HG02588 (cell line): ENCODE measurements around the gene STIMATE.

Experiments used
- ATAC-seq: cut with Tn5 transposase; IDR thresholded peaks from one replicate; pipeline ENCODE4 v1.9.1; 2021; ENCODE audit warnings: mild to moderate bottlenecking, moderate library complexity; ENCODE audit not compliant: unreplicated experiment

Gene STIMATE

DNA sequence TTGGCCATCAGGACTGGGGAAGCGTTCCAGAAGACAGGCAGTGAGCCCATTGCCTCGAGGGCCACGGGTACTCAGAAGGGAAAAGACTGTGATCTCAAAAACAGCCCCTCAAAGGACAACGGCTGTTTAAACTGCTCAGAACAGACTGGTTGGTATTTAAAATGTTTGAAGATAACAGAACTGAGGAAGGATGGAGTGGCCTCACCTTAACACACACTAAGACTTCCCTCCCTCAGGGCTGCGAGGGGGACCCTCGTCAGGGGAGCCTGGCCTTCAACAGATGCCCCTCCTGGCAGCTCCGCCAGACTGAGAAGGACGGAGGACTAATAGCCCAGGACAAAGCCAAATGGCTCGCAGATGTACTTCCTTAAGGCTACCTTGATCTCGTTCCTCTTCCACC lies 2.6 kb downstream of the STIMATE start:
- ATAC-seq, result no peak

DNA sequence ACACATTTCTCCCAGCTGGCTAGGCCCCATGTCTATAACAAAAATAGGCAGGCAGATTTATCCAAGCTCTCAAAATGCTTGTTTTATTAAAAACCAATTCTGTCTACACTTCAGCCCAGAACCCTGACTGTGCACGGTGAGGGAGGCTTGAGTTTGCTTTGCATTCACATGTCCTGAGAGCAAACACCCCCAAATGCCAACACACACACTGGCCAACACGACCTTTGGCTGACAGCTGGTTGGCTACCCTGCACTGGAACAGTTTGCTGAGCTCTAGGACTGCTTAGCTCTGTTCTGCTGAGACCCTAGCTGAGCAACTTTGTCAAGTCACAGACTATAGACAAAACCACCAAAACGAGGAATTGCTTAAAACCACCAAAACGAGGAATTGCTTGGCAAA lies 3.6 kb downstream of the STIMATE start:
- no peak for ATAC-seq

DNA sequence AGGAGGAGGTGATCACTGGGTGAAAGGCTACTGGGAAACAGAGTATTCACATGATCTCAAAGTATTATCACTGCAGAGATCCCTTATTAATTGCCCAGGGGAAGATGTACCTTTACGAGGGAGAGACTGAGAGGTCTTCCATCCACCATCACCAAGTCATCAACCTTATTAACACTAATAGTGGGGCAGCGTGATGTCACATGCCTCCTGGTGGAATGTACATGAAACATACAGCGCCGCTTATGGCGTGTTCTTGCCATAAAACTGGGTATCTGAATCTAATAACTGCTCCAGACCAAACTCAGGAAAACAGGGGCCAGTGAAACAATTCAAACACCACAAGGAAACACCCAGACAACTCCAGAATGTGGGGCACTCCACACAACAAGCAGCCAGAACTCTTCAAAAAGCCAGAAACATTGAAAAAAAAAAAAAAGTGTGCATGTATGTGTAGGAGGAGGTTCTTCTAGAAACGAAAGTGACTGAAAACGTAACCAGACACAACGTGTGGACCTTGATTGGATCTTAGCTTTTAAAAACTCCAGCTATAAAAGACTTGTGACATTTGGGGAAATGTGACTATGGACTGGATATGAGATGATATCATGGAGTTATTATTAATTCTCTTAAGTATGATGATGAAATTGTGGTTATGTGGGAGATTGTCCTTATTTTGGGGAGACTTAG lies 4.6 kb downstream of the STIMATE start:
- ATAC-seq, result no peak

- ATAC-seq, result no peak
Measured at GRCh38 chr3:52892290-52892624, 5.1 kb downstream of the STIMATE start.

DNA sequence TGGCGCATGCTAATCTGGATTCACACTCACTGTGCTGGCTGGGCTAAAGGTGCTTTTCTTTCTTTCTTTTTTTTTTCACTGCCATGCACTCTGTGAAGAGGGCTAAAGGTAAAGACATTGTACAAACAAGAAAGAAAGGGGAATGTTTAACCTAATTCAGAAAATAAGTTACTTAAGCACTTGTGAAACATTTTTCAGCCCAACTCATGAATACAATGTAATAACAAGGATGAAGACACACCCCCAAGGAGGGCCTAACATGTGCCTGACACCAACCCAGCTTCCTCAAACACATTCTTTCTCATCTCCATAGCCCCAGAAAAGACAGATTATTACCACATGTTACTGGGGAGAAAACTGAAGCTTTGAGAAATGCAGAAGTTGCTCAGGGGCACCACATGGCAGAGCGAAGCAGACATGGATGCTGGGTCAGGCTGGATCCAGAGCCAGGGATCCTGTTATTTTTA lies 5.7 kb downstream of the STIMATE start:
- no peak for ATAC-seq

- no peak for ATAC-seq
Measured at GRCh38 chr3:52891164-52891563, 6.2 kb downstream of the STIMATE start.

GRCh38 chr3:52890735-52891134 lies 6.6 kb downstream of the STIMATE start:
- no peak for ATAC-seq

DNA sequence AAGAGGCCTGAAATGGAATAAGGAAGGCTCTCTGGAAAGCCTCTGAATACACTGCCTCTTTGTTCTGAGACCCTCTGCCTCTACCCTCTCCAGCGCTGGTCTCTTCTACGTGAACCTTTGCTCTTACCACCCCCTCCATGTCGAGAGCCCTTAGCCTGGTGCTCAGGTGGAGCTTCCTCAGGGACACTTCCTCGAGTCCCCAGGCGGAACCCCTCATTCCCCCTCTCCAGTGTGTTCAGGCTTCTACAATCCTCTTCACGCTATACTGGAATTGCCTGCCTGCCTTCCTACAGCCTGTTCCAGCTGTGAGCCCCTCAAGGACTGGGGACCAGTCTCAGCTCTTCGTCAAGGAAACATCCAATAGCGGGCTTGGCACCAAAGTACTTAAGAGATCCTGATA lies 7.4 kb downstream of the STIMATE start:
- no peak for ATAC-seq

DNA sequence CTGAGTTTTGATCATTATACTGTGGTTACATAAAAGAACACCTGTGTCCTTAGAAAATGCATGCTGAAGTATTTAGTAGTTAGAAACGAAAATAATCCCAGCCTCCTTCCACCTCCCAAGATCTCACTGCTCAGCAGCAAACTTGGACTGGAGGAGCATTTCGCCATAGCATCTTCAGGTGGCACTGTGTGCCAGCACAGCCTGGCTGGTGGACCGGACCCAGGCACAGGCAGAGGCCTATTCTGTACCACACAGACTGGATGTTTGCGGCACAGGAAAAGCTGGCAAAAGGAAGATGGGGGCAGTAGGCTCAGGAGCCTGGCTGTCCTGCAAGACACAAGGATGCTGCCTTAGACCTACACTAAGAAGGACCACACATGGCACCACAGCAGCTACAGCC lies 10.2 kb downstream of the STIMATE start:
- ATAC-seq, result no peak

GRCh38 chr3:52886049-52886730 lies 11.2 kb downstream of the STIMATE start:
- no peak for ATAC-seq

GRCh38 chr3:52882377-52882776 lies 15.0 kb downstream of the STIMATE start:
- no peak for ATAC-seq

- ATAC-seq, result no peak
Measured at GRCh38 chr3:52881871-52882270, 15.5 kb downstream of the STIMATE start.

DNA sequence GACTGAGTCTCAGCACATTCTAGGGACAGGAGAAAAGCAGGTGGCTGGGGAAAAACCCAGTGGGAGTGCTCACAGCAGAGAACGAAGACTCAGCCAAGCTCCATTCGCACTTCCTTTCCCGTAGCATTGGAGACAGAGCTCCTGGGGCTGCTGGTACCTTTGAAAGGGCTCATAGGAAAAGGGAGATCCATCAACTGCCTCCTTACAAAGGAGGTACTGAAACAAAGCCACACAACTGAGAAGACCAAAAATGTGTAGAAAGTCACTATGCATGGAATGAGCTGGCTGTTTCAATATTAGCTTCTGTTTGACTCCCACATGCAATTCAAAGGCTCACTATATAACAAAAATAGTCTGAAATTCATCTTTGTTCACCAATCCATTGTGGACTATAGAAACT lies 16.9 kb downstream of the STIMATE start:
- ATAC-seq, result no peak

- ATAC-seq, result no peak
Measured at GRCh38 chr3:52880047-52880446, 17.3 kb downstream of the STIMATE start.

GRCh38 chr3:52879581-52879980 lies 17.8 kb downstream of the STIMATE start:
- ATAC-seq, result no peak

GRCh38 chr3:52879090-52879489 lies 18.3 kb downstream of the STIMATE start:
- no peak for ATAC-seq

GRCh38 chr3:52877085-52877484 lies 20.3 kb downstream of the STIMATE start:
- ATAC-seq, result no peak

DNA sequence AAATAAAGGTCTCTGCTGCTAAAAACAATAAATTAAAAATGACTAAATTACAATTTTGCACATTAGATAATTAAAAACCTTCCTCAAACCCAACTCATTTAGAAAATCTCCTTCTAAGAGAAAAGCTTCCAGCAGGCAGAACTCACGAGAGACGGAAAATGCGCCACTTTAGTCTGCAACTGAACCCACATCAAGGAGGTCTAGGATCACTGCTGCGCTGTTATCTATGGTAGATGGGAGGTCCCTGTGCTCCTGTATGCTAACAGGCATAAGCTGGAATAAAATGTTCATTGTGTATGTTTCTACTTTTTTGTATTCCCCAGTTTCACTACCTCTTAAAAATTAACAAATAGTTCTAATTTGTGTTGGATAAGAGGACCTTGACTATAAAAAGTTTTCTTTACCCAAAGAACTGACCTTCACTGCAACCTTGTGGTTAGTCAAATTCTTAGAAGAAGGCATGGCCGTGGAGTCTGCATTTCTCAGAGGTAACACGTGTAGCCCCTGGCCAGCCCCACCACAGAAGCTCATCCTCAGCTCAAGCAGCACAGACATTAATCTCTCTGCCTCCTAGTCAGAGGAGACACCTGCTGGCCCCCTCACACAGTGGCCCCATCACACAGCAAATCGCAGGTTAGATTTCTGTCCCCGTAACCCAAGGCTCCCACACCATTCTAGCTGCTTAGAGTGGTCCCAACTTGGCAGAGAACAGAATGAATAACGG lies 22.3 kb downstream of the STIMATE start:
- no peak for ATAC-seq

GRCh38 chr3:52874160-52874701 lies 23.1 kb downstream of the STIMATE start:
- ATAC-seq, result no peak

- ATAC-seq, result no peak
Measured at GRCh38 chr3:52873433-52874159, 23.8 kb downstream of the STIMATE start.

DNA sequence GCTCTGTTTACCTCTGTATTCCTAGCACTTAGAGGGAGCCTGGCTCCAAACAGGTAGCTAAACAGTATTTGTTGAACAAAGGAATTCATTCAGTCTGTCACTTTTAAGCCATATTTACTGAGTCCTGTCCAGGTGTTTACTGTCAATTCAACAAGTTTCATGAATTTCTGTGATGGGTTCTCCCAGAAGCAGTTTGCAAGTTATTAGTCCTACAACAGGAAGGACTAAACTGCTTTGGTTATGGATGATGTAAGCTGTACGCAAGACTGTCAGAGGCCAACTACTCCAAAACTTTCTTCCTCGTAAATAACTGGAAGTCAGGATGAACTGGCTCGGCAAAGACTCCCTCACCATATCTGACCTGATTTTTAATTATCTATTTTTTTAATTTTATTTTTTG lies 25.1 kb downstream of the STIMATE start:
- no peak for ATAC-seq
